Osteocyte (in vitro differentiated cells): Measurements from ENCODE around the gene PCDHB14. TPM values are rescaled to one million over a fixed set of nuclear protein-coding genes. Genes with fewer than 3 reads are reported as not detected.
"Not testable (repeated sequence)": the region's sequence is repeated elsewhere in the genome, so short reads cannot be mapped to it uniquely, and the experiment has no call there.

Experiments used
- DNase-seq: peaks from one replicate; pipeline ENCODE4 v3.0.0; 2021; ENCODE audit warnings: mixed read lengths; ENCODE audit not compliant: unreplicated experiment; ENCODE audit errors: extremely low spot score
- H3K27ac Mint-ChIP-seq: one replicate; pipeline ENCODE4 v1.8.0; 2021; ENCODE audit warnings: mild to moderate bottlenecking, mixed read lengths; ENCODE audit not compliant: unreplicated experiment
- H3K27me3 Mint-ChIP-seq: one replicate; pipeline ENCODE4 v1.8.0; 2021; ENCODE audit warnings: mixed read lengths; ENCODE audit not compliant: unreplicated experiment
- H3K36me3 Mint-ChIP-seq: one replicate; pipeline ENCODE4 v1.8.0; 2021; ENCODE audit warnings: mixed read lengths; ENCODE audit not compliant: unreplicated experiment
- H3K4me1 Mint-ChIP-seq: one replicate; pipeline ENCODE4 v1.8.0; 2021; ENCODE audit warnings: mixed read lengths; ENCODE audit not compliant: unreplicated experiment
- H3K4me3 Mint-ChIP-seq: one replicate; pipeline ENCODE4 v1.8.0; 2021; ENCODE audit warnings: mild to moderate bottlenecking, moderate library complexity, mixed read lengths; ENCODE audit not compliant: unreplicated experiment
- H3K9me3 Mint-ChIP-seq: one replicate; pipeline ENCODE4 v1.8.0; 2021; ENCODE audit warnings: mixed read lengths; ENCODE audit not compliant: unreplicated experiment
- total RNA-seq: library from RNA; stranded (reverse); gene quantifications from 2 replicates; pipeline ENCODE4 v1.2.1, GENCODE V29; 2021
- TF ChIP-seq, protein P1 (sequence below): fragments of 200-600 bp; sonication (generic); IDR thresholded peaks from 2 replicates; pipeline ENCODE4 v1.5.0; 2021; ENCODE audit warnings: antibody characterized with exemption, mild to moderate bottlenecking, moderate library complexity

PCDHB14 gene
- total RNA-seq, 1 donor from 2014 or later: 9.0 TPM

DNA sequence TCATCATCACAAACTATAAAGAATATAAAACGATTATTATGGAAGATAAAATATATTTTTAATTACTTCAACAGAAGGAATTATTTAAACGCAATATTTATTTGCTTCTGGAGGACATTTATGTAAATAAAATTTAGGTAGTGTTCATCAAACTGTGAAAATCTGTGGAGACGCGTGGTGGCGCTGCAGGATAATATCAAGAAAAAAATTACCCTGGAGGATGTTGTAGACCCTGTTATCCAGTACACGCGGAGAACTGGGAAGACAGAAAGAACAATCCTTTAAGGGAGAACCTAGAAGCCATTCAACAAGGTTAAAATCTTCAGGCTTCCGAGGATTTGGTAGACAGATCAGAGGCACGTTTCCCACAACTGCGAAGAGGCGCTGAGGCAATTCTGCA lies 14.7 kb upstream of the PCDHB14 start, which contains the start of gene PCDHB12:
TSS of gene PCDHB12 (plus strand) at position 242 of the 400 bp plus-strand sequence. CDS start 189 bp downstream, outside the sequence.
- no peak for DNase-seq

DNA sequence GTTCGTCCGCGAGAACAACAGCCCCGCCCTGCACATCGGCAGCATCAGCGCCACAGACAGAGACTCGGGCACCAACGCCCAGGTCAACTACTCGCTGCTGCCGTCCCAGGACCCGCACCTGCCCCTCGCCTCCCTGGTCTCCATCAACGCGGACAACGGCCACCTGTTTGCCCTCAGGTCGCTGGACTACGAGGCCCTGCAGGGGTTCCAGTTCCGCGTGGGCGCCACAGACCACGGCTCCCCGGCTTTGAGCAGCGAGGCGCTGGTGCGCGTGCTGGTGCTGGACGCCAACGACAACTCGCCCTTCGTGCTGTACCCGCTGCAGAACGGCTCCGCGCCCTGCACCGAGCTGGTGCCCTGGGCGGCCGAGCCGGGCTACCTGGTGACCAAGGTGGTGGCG lies 12.9 kb upstream of the PCDHB14 start:
- not testable (repeated sequence) for H3K36me3 Mint-ChIP-seq

More for the DNA sequence above, 14.7 kb upstream of the PCDHB14 start, which contains the start of gene PCDHB12:
- no peaks in the 10 kb centered on the region for H3K27me3 Mint-ChIP-seq
- no peak within 1 kb of the TSS for H3K27ac Mint-ChIP-seq
- peaks cover 56% of the 10 kb centered on the region for H3K9me3 Mint-ChIP-seq
- H3K4me3 Mint-ChIP-seq: no peak within 1 kb of the TSS
- no peaks in the 10 kb centered on the region for H3K4me1 Mint-ChIP-seq
- TF ChIP-seq, protein P1, sequence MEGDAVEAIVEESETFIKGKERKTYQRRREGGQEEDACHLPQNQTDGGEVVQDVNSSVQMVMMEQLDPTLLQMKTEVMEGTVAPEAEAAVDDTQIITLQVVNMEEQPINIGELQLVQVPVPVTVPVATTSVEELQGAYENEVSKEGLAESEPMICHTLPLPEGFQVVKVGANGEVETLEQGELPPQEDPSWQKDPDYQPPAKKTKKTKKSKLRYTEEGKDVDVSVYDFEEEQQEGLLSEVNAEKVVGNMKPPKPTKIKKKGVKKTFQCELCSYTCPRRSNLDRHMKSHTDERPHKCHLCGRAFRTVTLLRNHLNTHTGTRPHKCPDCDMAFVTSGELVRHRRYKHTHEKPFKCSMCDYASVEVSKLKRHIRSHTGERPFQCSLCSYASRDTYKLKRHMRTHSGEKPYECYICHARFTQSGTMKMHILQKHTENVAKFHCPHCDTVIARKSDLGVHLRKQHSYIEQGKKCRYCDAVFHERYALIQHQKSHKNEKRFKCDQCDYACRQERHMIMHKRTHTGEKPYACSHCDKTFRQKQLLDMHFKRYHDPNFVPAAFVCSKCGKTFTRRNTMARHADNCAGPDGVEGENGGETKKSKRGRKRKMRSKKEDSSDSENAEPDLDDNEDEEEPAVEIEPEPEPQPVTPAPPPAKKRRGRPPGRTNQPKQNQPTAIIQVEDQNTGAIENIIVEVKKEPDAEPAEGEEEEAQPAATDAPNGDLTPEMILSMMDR: no peak
- H3K36me3 Mint-ChIP-seq: peaks cover under 1% of the 10 kb centered on the region

DNA sequence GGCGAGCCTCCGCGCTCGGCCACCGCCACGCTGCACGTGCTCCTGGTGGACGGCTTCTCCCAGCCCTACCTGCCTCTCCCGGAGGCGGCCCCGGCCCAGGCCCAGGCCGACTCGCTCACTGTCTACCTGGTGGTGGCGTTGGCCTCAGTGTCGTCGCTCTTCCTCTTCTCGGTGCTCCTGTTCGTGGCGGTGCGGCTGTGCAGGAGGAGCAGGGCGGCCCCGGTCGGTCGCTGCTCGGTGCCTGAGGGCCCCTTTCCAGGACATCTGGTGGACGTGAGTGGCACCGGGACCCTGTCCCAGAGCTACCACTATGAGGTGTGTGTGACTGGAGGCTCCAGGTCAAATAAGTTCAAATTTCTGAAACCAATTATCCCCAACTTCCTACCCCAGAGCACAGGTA lies 12.3 kb upstream of the PCDHB14 start:
- not testable (repeated sequence) for H3K4me3 Mint-ChIP-seq, H3K36me3 Mint-ChIP-seq, H3K27ac Mint-ChIP-seq, H3K27me3 Mint-ChIP-seq, DNase-seq, H3K4me1 Mint-ChIP-seq
- peaks cover 59% of the 10 kb centered on the region for H3K9me3 Mint-ChIP-seq

More for the DNA sequence above, 12.9 kb upstream of the PCDHB14 start:
- H3K4me1 Mint-ChIP-seq, DNase-seq, H3K4me3 Mint-ChIP-seq, H3K27me3 Mint-ChIP-seq, H3K27ac Mint-ChIP-seq: not testable (repeated sequence)
- H3K9me3 Mint-ChIP-seq: peaks cover 62% of the 10 kb centered on the region

DNA sequence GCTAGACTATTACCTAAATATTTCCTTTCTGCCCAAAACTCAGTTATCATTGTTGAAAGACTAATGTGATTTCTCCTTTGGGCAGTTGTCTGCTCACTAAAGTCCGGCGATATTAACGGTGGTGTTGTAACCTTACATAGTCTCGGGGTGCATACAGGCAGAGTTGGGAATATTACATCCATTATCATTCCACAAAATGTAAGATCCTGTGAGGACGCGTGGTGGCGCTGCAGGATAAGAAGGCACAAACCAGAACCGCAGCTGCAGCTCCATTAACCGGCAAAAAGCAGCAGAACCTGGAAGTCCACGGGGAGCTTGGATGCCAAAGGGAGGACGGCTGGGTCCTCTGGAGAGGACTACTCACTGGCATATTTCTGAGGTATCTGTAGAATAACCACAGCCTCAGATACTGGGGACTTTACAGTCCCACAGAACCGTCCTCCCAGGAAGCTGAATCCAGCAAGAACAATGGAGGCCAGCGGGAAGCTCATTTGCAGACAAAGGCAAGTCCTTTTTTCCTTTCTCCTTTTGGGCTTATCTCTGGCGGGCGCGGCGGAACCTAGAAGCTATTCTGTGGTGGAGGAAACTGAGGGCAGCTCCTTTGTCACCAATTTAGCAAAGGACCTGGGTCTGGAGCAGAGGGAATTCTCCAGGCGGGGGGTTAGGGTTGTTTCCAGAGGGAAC lies 9.3 kb upstream of the PCDHB14 start, which contains the start of gene PCDHB13:
TSS of gene PCDHB13 (plus strand) at position 264 of the 684 bp plus-strand sequence. CDS start at position 469, 205 bp downstream.
- not testable (repeated sequence) for H3K27ac Mint-ChIP-seq, H3K27me3 Mint-ChIP-seq, H3K4me3 Mint-ChIP-seq, H3K36me3 Mint-ChIP-seq, H3K4me1 Mint-ChIP-seq, DNase-seq
- H3K9me3 Mint-ChIP-seq: peaks cover 64% of the 10 kb centered on the region
- TF ChIP-seq, protein P1: peak; percentile 19

DNA sequence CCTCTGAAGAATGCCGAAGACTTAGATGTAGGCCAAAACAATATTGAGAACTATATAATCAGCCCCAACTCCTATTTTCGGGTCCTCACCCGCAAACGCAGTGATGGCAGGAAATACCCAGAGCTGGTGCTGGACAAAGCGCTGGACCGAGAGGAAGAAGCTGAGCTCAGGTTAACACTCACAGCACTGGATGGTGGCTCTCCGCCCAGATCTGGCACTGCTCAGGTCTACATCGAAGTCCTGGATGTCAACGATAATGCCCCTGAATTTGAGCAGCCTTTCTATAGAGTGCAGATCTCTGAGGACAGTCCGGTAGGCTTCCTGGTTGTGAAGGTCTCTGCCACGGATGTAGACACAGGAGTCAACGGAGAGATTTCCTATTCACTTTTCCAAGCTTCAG lies 8.6 kb upstream of the PCDHB14 start:
- H3K36me3 Mint-ChIP-seq, H3K27ac Mint-ChIP-seq: not testable (repeated sequence)

DNA sequence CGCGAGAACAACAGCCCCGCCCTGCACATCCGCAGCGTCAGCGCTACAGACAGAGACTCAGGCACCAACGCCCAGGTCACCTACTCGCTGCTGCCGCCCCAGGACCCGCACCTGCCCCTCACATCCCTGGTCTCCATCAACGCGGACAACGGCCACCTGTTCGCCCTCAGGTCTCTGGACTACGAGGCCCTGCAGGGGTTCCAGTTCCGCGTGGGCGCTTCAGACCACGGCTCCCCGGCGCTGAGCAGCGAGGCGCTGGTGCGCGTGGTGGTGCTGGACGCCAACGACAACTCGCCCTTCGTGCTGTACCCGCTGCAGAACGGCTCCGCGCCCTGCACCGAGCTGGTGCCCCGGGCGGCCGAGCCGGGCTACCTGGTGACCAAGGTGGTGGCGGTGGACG lies 7.6 kb upstream of the PCDHB14 start:
- not testable (repeated sequence) for H3K27me3 Mint-ChIP-seq, H3K27ac Mint-ChIP-seq, H3K4me3 Mint-ChIP-seq, H3K4me1 Mint-ChIP-seq, H3K36me3 Mint-ChIP-seq
- peaks cover 69% of the 10 kb centered on the region for H3K9me3 Mint-ChIP-seq
- peak; percentile 78 for DNase-seq

More for the DNA sequence above, 8.6 kb upstream of the PCDHB14 start:
- not testable (repeated sequence) for H3K27me3 Mint-ChIP-seq, H3K4me3 Mint-ChIP-seq, DNase-seq, H3K4me1 Mint-ChIP-seq
- peaks cover 64% of the 10 kb centered on the region for H3K9me3 Mint-ChIP-seq

DNA sequence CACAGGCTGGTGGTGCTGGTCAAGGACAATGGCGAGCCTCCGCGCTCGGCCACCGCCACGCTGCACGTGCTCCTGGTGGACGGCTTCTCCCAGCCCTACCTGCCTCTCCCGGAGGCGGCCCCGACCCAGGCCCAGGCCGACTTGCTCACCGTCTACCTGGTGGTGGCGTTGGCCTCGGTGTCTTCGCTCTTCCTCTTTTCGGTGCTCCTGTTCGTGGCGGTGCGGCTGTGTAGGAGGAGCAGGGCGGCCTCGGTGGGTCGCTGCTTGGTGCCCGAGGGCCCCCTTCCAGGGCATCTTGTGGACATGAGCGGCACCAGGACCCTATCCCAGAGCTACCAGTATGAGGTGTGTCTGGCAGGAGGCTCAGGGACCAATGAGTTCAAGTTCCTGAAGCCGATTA lies 7.1 kb upstream of the PCDHB14 start:
- not testable (repeated sequence) for H3K36me3 Mint-ChIP-seq, H3K4me1 Mint-ChIP-seq, H3K27ac Mint-ChIP-seq, H3K4me3 Mint-ChIP-seq, H3K27me3 Mint-ChIP-seq
- peak; percentile 84 for DNase-seq
- H3K9me3 Mint-ChIP-seq: peaks cover 70% of the 10 kb centered on the region

DNA sequence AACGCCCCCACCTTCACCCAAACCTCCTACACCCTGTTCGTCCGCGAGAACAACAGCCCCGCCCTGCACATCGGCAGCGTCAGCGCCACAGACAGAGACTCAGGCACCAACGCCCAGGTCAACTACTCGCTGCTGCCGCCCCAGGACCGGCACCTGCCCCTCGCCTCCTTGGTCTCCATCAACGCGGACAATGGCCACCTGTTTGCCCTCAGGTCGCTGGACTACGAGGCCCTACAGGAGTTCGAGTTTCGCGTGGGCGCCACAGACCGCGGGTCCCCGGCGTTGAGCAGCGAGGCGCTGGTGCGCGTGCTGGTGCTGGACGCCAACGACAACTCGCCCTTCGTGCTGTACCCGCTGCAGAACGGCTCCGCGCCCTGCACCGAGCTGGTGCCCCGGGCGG lies 1.7 kb downstream of the PCDHB14 start:
- not testable (repeated sequence) for H3K27ac Mint-ChIP-seq, H3K4me1 Mint-ChIP-seq, DNase-seq, H3K4me3 Mint-ChIP-seq, H3K27me3 Mint-ChIP-seq
- Mint-ChIP-seq H3K36me3 (peaks cover 11% of the 10 kb centered on the region), H3K9me3 (peaks cover 53% of the 10 kb centered on the region)

DNA sequence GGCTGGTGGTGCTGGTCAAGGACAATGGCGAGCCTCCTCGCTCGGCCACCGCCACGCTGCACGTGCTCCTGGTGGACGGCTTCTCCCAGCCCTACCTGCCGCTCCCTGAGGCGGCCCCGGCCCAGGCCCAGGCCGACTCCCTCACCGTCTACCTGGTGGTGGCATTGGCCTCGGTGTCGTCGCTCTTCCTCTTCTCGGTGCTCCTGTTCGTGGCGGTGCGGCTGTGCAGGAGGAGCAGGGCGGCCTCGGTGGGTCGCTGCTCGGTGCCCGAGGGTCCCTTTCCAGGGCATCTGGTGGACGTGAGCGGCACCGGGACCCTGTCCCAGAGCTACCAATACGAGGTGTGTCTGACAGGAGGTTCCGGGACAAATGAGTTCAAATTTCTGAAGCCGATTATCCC lies 2.3 kb downstream of the PCDHB14 start:
- H3K27ac Mint-ChIP-seq, H3K4me1 Mint-ChIP-seq, DNase-seq, H3K27me3 Mint-ChIP-seq, H3K4me3 Mint-ChIP-seq: not testable (repeated sequence)
- Mint-ChIP-seq H3K36me3 (peaks cover 11% of the 10 kb centered on the region), H3K9me3 (peaks cover 52% of the 10 kb centered on the region)
